Right lobe of liver (tissue), 6 donors: ENCODE data around the gene BRIP1. TPM values are rescaled to one million over a fixed set of nuclear protein-coding genes. Genes with fewer than 3 reads are reported as not detected.

Experiments
- ATAC-seq, 4 donors: fragments of 200-7000 bp; cut with Tn5 transposase; one replicate each; pipeline ENCODE4 v1.9.1; 2020; ENCODE audit warnings: mild to moderate bottlenecking in 4 of 4, moderate library complexity in 4 of 4
- DNase-seq, 3 donors: peaks; one replicate each; pipeline ENCODE4 v3.0.0-alpha.2; 2020
- H3K27ac ChIP-seq, 3 donors: fragments of 200-600 bp; one replicate each; pipeline ENCODE4 v1.8.0; 2022
- H3K27me3 ChIP-seq, 2 donors: fragments of 200-600 bp; one replicate each; pipeline ENCODE4 v1.8.0; 2022
- H3K36me3 ChIP-seq, 4 donors: fragments of 200-600 bp; sonication (generic) in 1 of 4; one replicate each; pipeline versions ENCODE4 v1.5.1 to v1.8.0; 2017 to 2022; ENCODE audit warnings: control low read depth in 1 of 4
- H3K4me1 ChIP-seq, 4 donors: fragments of 200-600 bp; sonication (generic) in 1 of 4; one replicate each; pipeline versions ENCODE4 v1.5.1 to v1.8.0; 2017 to 2022; ENCODE audit warnings: control low read depth in 1 of 4
- H3K4me3 ChIP-seq, 3 donors: fragments of 200-600 bp; one replicate each; pipeline ENCODE4 v1.8.0; 2022
- H3K9me3 ChIP-seq, 4 donors: fragments of 200-600 bp; sonication (generic) in 1 of 4; one replicate each; pipeline versions ENCODE4 v1.5.1 to v1.8.0; 2017 to 2022; ENCODE audit warnings: control low read depth in 1 of 4
- POLR2A ChIP-seq: fragments of 450-650 bp; IDR thresholded peaks from one replicate; pipeline ENCODE4 v1.6.1; 2017; ENCODE audit warnings: antibody characterized with exemption, mild to moderate bottlenecking
- WGBS: methylation state at CpG from one replicate; pipeline ENCODE4 v1.1.6; 2018; ENCODE audit warnings: low coverage, low lambda C conversion rate; ENCODE audit not compliant: insufficient coverage; ENCODE audit errors: missing lambda C conversion rate; 5-methylcytosine and 5-hydroxymethylcytosine counted together
- intact Hi-C, 2 donors: fragments of 100-400 bp; cut with DNase I; formaldehyde crosslinking; loops; one replicate each; pipeline versions ENCODE4 v1.11.2 to v1.14.1; 2022
- total RNA-seq, 6 experiments: library from RNA; depleted of rRNA in 2 of 6; stranded (reverse); fragments of >200 nt in 2 of 6; fragmentation: NEBNext Ultra II Directional in 3 of 6; extraction: Animal tissue kit (Norgen Biotek cat#: 25700) in 3 of 6; gene quantifications; one replicate each; pipeline versions ENCODE4 v1.1.0 to v1.2.4, GENCODE V29; 2016 to 2023
- TF ChIP-seq, protein P1 (sequence below), 4 donors: fragments of 200-600 bp in 3 of 4; fragments of 450-650 bp in 1 of 4; IDR thresholded peaks; one replicate each; pipeline versions ENCODE4 v1.5.1 to v1.8.0; 2016 to 2022; ENCODE audit warnings: antibody characterized with exemption in 4 of 4, mild to moderate bottlenecking in 2 of 4
- donor health status: DM: no; HTN: yes; CAD: no.
- donor health status: DM: no; HTN: no; CAD: no.
- donor health status: DM: no; HTN: no; CAD: no.
- donor health status: DM: no; HTN: yes; CAD: no.
- donor health status: DM: no; HTN: yes; CAD: no.

Gene BRIP1
- total RNA-seq, 6 experiments from 2014 or later: 1.0 to 1.6 (median 1.1) TPM

DNA sequence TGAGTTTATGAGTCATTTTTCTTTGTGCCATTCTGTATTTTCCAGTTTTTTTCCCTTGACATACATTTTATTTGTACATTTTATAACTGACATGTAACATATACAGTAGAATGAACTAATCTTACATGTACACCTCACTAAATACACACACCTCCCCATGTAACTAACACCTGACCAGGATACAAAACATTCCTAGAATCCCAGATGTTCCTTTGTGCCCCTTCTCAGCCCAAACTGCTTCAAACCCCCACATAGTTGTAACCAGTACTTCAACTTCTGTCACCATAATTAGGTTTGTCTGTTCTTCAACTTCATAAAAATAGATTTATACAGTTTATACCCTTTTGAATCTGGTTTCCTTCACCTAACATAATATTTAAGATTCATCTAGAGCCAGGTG lies 73.5 kb downstream of the BRIP1 start:
- Histone ChIP-seq H3K27ac (no peak overlapping the region), H3K4me3 (no peak overlapping the region), H3K27me3 (no peaks in the 10 kb centered on the region), H3K36me3 (no peaks in the 10 kb centered on the region), H3K4me1 (no peaks in the 10 kb centered on the region), H3K9me3 (no peaks in the 10 kb centered on the region)
- intact Hi-C loops: no loop called here
- ATAC-seq (no peak), DNase-seq (no peak)
- TF ChIP-seq POLR2A: no peak
- TF ChIP-seq, protein P1, sequence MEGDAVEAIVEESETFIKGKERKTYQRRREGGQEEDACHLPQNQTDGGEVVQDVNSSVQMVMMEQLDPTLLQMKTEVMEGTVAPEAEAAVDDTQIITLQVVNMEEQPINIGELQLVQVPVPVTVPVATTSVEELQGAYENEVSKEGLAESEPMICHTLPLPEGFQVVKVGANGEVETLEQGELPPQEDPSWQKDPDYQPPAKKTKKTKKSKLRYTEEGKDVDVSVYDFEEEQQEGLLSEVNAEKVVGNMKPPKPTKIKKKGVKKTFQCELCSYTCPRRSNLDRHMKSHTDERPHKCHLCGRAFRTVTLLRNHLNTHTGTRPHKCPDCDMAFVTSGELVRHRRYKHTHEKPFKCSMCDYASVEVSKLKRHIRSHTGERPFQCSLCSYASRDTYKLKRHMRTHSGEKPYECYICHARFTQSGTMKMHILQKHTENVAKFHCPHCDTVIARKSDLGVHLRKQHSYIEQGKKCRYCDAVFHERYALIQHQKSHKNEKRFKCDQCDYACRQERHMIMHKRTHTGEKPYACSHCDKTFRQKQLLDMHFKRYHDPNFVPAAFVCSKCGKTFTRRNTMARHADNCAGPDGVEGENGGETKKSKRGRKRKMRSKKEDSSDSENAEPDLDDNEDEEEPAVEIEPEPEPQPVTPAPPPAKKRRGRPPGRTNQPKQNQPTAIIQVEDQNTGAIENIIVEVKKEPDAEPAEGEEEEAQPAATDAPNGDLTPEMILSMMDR (IDR thresholded peaks at IDR 0.05): no peak

- intact Hi-C loops: no loop called here
- Histone ChIP-seq H3K27me3 (no peaks in the 10 kb centered on the region), H3K36me3 (no peaks in the 10 kb centered on the region), H3K27ac (no peak overlapping the region), H3K4me1 (no peaks in the 10 kb centered on the region), H3K4me3 (no peak overlapping the region), H3K9me3 (no peaks in the 10 kb centered on the region)
- ATAC-seq: no peak
- TF ChIP-seq, protein P1 (IDR thresholded peaks at IDR 0.05): no peak
- TF ChIP-seq POLR2A: no peak
- 81% methylated on average over 5 of the region's 5 CpGs for WGBS
- no peak for DNase-seq
These were observed 77.2 kb downstream of the BRIP1 start for GRCh38 chr17:61786088-61786487.

DNA sequence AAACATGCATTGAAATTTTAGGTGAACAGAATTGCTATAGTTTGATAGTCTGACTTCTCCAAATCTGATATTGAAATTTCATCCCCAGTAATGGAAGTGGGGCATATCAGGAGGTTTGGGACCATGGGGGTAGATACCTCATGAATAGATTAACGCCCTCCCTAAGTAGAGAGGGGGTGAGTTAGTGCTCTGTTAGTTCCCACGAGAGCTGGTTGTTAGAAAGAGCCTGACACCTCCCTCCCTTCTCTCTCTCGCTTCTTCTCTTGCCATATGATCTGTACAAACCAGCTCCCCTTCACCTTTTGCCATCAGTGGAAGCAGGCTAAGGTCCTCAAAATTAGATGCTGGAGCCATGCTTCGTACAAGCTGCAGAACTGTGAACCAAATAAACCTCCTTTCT lies 78.8 kb downstream of the BRIP1 start:
- Histone ChIP-seq H3K4me3 (no peak overlapping the region), H3K36me3 (no peaks in the 10 kb centered on the region), H3K4me1 (no peaks in the 10 kb centered on the region), H3K9me3 (no peaks in the 10 kb centered on the region), H3K27ac (no peak overlapping the region), H3K27me3 (no peaks in the 10 kb centered on the region)
- no peak for ATAC-seq
- intact Hi-C loops: no loop called here
- no peak for DNase-seq
- WGBS: 90% methylated on average over 3 of the region's 4 CpGs
- TF ChIP-seq, protein P1 (IDR thresholded peaks at IDR 0.05): no peak
- TF ChIP-seq POLR2A: no peak

DNA sequence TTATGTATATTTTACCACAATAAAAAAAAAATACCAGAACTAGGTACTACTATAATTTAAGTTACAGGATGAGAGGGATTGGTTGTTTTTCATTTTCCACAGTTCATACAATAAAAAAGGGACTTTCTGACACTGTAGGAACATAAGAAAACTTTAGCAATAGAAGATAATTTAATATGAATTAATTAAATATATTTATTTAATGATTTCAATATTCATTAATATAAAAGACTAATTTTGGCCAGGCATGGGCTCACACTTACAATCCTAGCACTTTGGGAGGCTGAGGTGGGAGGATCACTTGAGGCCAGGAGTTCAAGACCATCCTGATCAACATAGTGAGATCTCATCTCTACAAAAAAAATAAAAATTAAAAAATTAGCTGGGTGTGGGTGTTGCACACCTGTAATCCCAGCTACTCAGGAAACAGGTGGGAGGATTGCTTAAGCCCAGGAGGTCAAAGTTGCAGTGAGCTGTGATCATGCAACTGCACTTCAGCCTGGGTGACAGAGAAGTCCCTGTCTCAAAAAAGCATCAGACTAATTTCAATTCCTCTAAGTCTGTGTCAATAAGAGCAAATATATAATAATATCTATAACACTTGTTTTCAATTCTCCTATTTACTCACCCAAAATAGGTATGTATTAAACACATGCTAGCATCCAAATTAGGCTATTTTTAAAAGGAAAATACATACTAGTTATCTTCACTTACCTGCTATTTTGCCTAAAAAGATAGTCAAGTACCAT lies 79.6 kb downstream of the BRIP1 start:
- ATAC-seq (peak in 2 of 4 donors; percentile 28 to 60), DNase-seq (no peak)
- Histone ChIP-seq H3K4me1 (no peaks in the 10 kb centered on the region), H3K27me3 (no peaks in the 10 kb centered on the region), H3K36me3 (no peaks in the 10 kb centered on the region), H3K9me3 (no peaks in the 10 kb centered on the region), H3K4me3 (no peak overlapping the region), H3K27ac (no peak overlapping the region)
- no peak for TF ChIP-seq POLR2A
- TF ChIP-seq, protein P1 (IDR thresholded peaks at IDR 0.05): no peak
- intact Hi-C loops: no loop called here

DNA sequence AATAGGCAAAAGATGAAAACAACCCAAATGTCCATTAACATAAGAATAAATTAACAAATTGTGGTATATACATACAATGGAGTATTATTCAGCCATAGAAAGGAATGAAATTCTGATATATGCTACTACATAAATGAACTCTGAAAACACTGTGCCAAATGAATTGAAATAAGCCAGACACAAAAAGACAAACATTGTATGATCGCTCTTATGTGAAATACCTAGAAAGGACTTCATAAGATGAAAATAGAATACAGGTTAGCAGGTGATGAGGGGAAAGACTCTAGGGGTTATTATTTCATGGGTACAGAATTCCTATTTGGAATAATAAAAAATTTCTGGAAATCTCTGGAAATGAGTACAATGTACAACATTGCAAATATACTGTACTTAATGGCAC lies 80.2 kb downstream of the BRIP1 start:
- no peak overlapping the region for H3K27ac ChIP-seq

More for the DNA sequence above, 80.2 kb downstream of the BRIP1 start:
- Histone ChIP-seq H3K27me3 (no peaks in the 10 kb centered on the region), H3K4me1 (no peaks in the 10 kb centered on the region), H3K4me3 (no peak overlapping the region), H3K36me3 (no peaks in the 10 kb centered on the region), H3K9me3 (no peaks in the 10 kb centered on the region)
- intact Hi-C loops: no loop called here
- ATAC-seq (no peak), DNase-seq (no peak)
- no peak for TF ChIP-seq POLR2A
- TF ChIP-seq, protein P1 (IDR thresholded peaks at IDR 0.05): no peak
- WGBS: 89% methylated on average over 1 of the region's 1 CpG
